ENCODE data around the gene WSB1. TPM values are rescaled to one million over a fixed set of nuclear protein-coding genes. Genes with fewer than 3 reads are reported as not detected.

The WSB1 gene
- polyA plus RNA-seq, 1 of the 3 experiments (the other 2 are of a cell fraction), result 261 TPM

DNA sequence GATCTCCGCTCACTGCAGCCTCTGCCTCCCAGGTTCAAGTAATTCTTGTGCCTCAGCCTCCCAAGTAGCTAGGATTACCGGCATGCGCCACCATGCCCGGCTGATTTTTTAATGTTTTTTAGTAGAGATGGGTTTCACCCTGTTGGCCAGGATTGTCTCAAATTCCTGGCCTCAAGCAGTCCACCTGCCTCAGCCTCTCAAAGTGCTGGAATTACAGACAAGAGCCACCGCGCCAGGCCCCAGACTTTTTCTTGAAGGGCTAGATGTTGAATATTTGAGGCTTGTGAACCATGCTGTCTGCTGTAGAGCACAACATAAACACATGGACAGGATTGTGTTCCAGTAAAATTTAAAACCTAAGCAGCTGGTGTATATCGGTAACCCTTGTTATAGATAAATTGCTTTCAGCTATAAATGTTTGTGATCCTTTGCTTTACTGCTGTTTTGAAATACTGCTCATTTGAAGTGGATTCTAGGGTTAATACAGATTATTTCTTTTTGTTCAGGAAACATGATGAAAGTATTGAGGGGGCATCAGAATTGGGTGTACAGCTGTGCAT, 12.4 kb downstream of the WSB1 start:
- Histone ChIP-seq H2AFZ (ENCODE audit: low read depth) (no peak overlapping the region), H3K36me3 (replicated peaks in 1 of 2; ENCODE audit: control insufficient read depth in 1 of 2, insufficient read depth in 2 of 2, low read length in 1 of 2) (peaks cover 64 to 76% of the 10 kb centered on the region in 2 experiments), H4K20me1 (ENCODE audit: insufficient read depth) (peaks cover 49% of the 10 kb centered on the region), H3K79me2 (ENCODE audit: insufficient read depth) (peaks cover 85% of the 10 kb centered on the region), H3K9me3 (no peaks in the 10 kb centered on the region), H3K27ac (ENCODE audit: low read depth in 2 of 2, low read length in 1 of 2) (no peak overlapping the region), H3K9me2 (no peaks in the 10 kb centered on the region), H3K9ac (no peak overlapping the region), H3K4me1 (ENCODE audit: control insufficient read depth in 1 of 2, insufficient read depth in 2 of 2, low read depth in 1 of 2, low read length in 1 of 2) (peaks cover 0 to 3% of the 10 kb centered on the region in 2 experiments; a peak in 2 of 4 replicates), H3K27me3 (ENCODE audit: insufficient read depth) (no peaks in the 10 kb centered on the region), H3F3A (replicated peaks; ENCODE audit: insufficient read depth) (no peaks in the 10 kb centered on the region), H3K4me2 (no peak overlapping the region), H3K4me3 (ENCODE audit: low read depth in 2 of 2, low read length in 1 of 2) (no peak overlapping the region)
- ChIA-PET POLR2A (no interaction called here), CTCF (interaction anchor here (1.0 to 4.5 kb wide), 3 partner anchors 11 to 30 kb away, joined by 3 to 19 read pairs (median 4); partner anchors contain the start of gene WSB1)
- no peak for DNase-seq
- 98% methylated on average over 7 of the region's 7 CpGs for WGBS (ENCODE audit: low lambda C conversion rate)
- TF ChIP-seq GATA2 (CRISPR knock-in tag; IDR thresholded peaks at IDR 0.05) (no peak), CHD2 (IDR thresholded peaks at IDR 0.05; ENCODE audit: low read length, partially characterized antibody) (no peak), EP300 (IDR thresholded peaks at IDR 0.05; ENCODE audit: borderline replicate concordance in 1 of 2, low read depth in 1 of 2, low read length in 1 of 2) (no peak), GABPA (IDR thresholded peaks at IDR 0.05; ENCODE audit: low read depth) (no peak), FOXM1 (IDR thresholded peaks at IDR 0.05; ENCODE audit: low read depth) (no peak), TCF12 (IDR thresholded peaks at IDR 0.05) (no peak), POLR2AphosphoS5 (IDR thresholded peaks at IDR 0.05; ENCODE audit: low read depth, low read length) (no peak), MEF2A (IDR thresholded peaks at IDR 0.05; ENCODE audit: borderline replicate concordance, low read depth) (no peak), RCOR1 (IDR thresholded peaks at IDR 0.05; ENCODE audit: low read length) (no peak), RFX5 (IDR thresholded peaks at IDR 0.05; ENCODE audit: low read length) (no peak), SIN3A (IDR thresholded peaks at IDR 0.05; ENCODE audit: borderline replicate concordance, low read depth, low read length) (no peak)
- TF ChIP-seq, protein P1, sequence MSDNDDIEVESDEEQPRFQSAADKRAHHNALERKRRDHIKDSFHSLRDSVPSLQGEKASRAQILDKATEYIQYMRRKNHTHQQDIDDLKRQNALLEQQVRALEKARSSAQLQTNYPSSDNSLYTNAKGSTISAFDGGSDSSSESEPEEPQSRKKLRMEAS (IDR thresholded peaks at IDR 0.05; ENCODE audit: low read depth), result no peak

DNA sequence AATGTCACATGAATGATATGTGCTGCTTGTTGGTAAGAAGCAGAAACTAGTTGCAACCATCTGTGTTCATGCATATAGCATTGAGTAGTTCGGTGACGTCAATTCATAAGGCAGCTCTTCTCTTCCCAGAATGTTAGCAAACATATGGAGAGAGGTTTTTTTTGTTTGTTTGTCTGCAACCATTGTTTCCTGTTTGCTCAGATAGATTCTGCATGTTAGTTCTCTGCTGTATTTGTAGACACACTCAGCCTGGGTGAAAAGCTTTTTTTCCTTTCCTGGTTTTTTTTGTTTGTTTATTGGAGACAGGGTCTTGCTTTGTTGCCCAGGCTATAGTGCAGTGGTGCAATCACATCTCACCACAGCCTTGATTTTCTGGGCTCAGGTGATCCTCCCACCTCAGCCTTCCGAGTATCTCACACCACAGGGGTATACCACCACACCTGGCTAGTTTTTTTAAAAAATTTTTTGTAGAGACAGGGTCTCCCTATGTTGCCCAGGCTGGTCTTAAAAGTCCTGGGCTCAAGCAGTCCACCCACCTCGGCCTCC, 16.7 kb downstream of the WSB1 start:
- POLR2A ChIA-PET, result no interaction called here
- no peak overlapping the region for H3K4me2 ChIP-seq
- TF ChIP-seq CHD2 (IDR thresholded peaks at IDR 0.05; ENCODE audit: low read length, partially characterized antibody) (no peak), NFIC (IDR thresholded peaks at IDR 0.05; ENCODE audit: borderline replicate concordance) (no peak), GATA2 (CRISPR knock-in tag; IDR thresholded peaks at IDR 0.05) (no peak)
- peaks cover 15% of the 10 kb centered on the region; the same call in 1 of the 2 replicates for H4K20me1 ChIP-seq (ENCODE audit: insufficient read depth)
- no peak overlapping the region for H3K4me3 ChIP-seq (ENCODE audit: low read depth in 2 of 2, low read length in 1 of 2)
- DNase-seq, result no peak
- no peak overlapping the region for H3K27ac ChIP-seq (ENCODE audit: low read depth in 2 of 2, low read length in 1 of 2)
- WGBS (ENCODE audit: low lambda C conversion rate), result 96% methylated on average over 4 of the region's 4 CpGs
- H3K4me1 ChIP-seq (ENCODE audit: control insufficient read depth in 1 of 2, insufficient read depth in 2 of 2, low read depth in 1 of 2, low read length in 1 of 2), result peaks cover 0 to 3% of the 10 kb centered on the region in 2 experiments; a peak in 2 of 4 replicates
- no peak overlapping the region for H2AFZ ChIP-seq (ENCODE audit: low read depth)
- peaks cover 80 to 88% of the 10 kb centered on the region in 2 experiments for H3K36me3 ChIP-seq (replicated peaks in 1 of 2; ENCODE audit: control insufficient read depth in 1 of 2, insufficient read depth in 2 of 2, low read length in 1 of 2)
- CTCF ChIA-PET, result interaction anchor here (0.7 to 1.3 kb wide), 4 partner anchors 8 to 344 kb away, joined by 3 to 6 read pairs (median 4); no protein-coding TSS in a partner anchor
- no peaks in the 10 kb centered on the region for H3K9me3 ChIP-seq
- no peaks in the 10 kb centered on the region for H3F3A ChIP-seq (replicated peaks; ENCODE audit: insufficient read depth)
- H3K9ac ChIP-seq, result no peak overlapping the region
- no peaks in the 10 kb centered on the region for H3K27me3 ChIP-seq (ENCODE audit: insufficient read depth)
- H3K79me2 ChIP-seq (ENCODE audit: insufficient read depth), result peaks cover 49% of the 10 kb centered on the region
- no peaks in the 10 kb centered on the region for H3K9me2 ChIP-seq
